GM18511 (cell line): Measurements from ENCODE around the gene KIAA1191.
"Not testable (repeated sequence)": the region's sequence is repeated elsewhere in the genome, so short reads cannot be mapped to it uniquely, and the experiment has no call there.

Experiments
- ATAC-seq: cut with Tn5 transposase; IDR thresholded peaks from one replicate; pipeline ENCODE4 v1.9.1; 2021; ENCODE audit warnings: mild to moderate bottlenecking, moderate library complexity; ENCODE audit not compliant: unreplicated experiment

KIAA1191 gene

DNA sequence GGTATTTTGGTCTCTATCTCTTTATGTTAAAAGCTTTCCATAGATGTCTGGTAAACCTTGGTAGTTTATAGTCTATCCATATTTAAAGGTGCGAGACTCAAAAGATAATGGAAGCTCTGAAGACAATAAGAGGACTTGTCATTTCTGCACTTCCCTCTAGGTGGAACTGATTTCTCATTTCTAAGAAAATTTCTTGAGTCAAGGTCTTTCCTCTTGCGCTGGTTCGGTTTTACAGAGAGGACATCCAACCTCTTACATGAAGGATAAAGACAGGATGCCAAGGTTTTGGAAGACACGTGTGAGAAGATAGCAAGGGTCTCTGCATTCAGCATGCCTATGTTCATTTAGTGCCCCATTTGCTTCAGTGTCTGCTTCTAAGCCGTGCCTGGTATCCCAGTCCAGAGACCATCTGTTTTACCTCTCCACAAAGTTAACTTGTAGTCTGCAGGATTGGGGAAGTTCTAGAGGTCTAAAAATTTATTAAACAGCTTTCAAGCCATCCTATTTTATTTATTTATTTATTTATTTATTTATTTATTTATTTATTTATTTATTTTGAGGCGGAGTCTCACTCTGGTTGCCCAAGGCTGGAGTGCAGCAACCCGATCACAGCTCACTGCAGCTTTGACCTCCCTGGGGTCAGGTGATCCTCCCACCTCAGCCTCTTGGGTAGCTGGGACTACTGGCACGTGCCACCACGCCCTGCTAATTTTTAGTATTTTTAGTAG lies 41.6 kb downstream of the KIAA1191 start:
- ATAC-seq, result no peak

DNA sequence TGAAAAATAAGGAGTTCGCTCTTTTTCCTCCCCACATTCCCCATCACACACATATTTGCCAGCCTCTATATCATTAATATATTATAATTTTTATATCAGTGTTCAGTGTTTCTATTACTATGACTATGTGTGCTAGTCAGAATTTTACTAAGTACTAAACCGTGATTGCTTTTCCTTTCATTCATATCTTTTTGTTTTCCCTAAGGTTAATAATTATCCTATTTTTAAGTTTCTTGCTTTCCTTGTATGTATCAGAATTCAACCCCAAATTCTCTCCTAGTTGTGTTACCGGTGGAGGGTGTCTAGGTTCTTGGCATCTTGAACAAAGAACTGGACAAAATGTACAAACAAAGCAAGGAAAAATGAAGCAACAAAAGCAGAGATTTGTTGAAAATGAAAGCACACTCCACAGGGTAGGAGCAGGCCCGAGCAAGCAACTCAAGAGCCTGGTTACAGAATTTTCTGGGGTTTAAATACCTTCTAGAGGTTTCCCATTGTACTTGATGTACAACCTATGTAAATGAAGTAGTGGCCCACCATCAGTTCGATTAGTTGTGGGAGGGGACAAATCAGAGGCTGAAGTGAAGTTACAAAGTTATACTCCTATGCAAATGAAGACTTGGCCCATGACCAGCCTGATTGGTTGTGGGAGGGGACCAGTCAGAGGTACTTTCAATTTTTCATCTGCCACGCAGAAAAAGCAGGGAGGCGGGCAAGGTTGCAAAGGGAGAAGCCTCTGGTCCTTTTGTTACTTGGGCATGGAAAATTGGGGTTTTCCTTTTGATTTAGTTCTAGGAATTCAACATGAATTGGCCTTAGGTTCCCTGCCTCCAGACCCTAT lies 43.8 kb downstream of the KIAA1191 start:
- ATAC-seq, result no peak

DNA sequence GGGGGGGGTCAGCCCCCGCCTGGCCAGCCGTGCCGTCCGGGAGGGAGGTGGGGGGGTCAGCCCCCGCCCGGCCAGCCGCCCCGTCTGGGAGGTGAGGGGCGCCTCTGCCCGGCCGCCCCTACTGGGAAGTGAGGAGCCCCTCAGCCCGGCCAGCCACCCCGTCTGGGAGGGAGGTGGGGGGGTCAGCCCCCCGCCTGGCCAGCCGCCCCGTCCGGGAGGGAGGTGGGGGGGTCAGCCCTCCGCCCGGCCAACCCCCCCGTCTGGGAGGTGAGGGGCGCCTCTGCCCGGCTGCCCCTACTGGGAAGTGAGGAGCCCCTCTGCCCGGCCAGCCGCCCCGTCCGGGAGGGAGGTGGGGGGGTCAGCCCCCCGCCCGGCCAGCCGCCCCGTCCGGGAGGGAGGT lies 56.2 kb downstream of the KIAA1191 start:
- ATAC-seq, result not testable (repeated sequence)
